Measurements from ENCODE around the gene PHACTR3.

DNA sequence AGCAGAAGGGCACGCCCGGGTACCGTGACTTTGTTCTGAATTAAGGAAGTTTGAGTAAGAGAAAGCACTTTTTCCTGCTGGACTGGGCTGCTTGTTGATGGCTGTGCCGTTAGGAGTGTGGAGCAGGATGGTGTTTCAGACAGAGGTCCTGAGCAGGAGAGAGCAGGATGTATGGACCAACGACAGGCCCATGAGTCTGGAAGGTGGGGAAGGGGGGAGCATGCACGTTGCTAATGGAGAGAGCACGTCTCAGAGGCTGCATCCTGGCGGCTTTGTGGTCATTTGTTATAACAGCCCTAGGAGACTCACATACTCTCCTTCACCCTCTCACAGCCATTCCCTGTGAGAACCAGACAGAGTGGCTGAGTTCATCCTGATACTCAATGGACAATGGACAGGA is 56.8 kb downstream of the PHACTR3 start:
- TF ChIP-seq, protein P1, sequence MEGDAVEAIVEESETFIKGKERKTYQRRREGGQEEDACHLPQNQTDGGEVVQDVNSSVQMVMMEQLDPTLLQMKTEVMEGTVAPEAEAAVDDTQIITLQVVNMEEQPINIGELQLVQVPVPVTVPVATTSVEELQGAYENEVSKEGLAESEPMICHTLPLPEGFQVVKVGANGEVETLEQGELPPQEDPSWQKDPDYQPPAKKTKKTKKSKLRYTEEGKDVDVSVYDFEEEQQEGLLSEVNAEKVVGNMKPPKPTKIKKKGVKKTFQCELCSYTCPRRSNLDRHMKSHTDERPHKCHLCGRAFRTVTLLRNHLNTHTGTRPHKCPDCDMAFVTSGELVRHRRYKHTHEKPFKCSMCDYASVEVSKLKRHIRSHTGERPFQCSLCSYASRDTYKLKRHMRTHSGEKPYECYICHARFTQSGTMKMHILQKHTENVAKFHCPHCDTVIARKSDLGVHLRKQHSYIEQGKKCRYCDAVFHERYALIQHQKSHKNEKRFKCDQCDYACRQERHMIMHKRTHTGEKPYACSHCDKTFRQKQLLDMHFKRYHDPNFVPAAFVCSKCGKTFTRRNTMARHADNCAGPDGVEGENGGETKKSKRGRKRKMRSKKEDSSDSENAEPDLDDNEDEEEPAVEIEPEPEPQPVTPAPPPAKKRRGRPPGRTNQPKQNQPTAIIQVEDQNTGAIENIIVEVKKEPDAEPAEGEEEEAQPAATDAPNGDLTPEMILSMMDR (conservative IDR thresholded peaks at IDR 0.05; ENCODE audit: low read depth in 2 of 2) = no peak
- TF ChIP-seq REST (IDR thresholded peaks at IDR 0.05; ENCODE audit: unreplicated experiment) (no peak), POLR2AphosphoS5 (IDR thresholded peaks at IDR 0.05; ENCODE audit: low read depth) (no peak), EZH2 (IDR thresholded peaks at IDR 0.05; ENCODE audit: low read depth, unreplicated experiment) (no peak), STAT1 (IDR thresholded peaks at IDR 0.05; ENCODE audit: unreplicated experiment) (no peak)
